ENCODE measurements around the gene TMEM72. TPM values are rescaled to one million over a fixed set of nuclear protein-coding genes. Genes with fewer than 3 reads are reported as not detected.
A peak's percentile ranks its signal among the peaks of the same experiment; 100 is the strongest.

TMEM72 gene
- total RNA-seq, 2 donors from 2014 or later: 14.5 to 17.6 TPM

DNA sequence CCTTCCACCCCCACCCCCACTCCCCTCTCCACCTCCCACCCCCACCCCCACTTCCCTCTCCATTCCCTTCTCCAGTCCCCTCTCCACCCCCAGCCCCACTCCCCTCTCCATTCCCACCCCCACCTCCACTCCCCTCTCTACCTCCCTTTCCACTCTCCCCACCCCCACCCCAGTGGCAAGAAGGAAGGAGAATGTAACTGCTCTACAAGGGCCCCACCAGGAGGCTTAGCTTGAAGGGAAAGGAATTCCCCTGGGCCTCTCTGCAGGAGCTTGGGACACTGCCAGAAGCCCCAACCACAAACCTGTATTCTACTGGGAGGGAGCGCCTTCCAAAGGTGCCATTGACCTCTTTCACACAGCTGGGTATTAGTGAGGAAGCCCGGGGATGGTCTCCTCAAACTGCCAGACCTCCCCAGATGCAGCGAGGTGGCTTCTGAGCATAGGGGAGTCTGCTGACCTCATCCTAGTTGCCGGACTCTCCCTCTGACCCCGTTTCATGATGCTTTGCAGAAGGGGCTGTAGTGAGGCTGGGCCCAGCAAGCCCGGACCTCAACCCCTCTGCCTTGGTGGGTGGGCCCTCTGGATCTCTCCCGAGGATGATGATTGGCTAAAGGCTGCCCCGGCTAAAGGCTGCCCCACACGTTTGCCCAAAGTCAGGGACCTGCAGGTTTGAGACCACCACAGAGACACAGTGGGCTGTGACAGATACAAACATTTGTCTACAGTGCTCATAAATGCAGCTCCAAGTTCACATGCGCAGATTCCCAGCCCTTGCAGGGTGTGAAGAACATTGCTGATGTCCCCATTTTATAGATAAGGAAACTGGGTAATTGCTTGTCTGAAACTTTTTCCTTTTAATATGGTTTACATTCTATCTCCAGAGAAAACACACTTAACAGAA, 64.5 kb downstream of the TMEM72 start:
- H3K27ac ChIP-seq: peak overlapping the region; percentile 70
- intact Hi-C loops (cut with DNase I): loop anchor here (2.0 kb wide), 1 partner anchor 43 kb away; no protein-coding TSS in a partner anchor
- TF ChIP-seq, protein P1, sequence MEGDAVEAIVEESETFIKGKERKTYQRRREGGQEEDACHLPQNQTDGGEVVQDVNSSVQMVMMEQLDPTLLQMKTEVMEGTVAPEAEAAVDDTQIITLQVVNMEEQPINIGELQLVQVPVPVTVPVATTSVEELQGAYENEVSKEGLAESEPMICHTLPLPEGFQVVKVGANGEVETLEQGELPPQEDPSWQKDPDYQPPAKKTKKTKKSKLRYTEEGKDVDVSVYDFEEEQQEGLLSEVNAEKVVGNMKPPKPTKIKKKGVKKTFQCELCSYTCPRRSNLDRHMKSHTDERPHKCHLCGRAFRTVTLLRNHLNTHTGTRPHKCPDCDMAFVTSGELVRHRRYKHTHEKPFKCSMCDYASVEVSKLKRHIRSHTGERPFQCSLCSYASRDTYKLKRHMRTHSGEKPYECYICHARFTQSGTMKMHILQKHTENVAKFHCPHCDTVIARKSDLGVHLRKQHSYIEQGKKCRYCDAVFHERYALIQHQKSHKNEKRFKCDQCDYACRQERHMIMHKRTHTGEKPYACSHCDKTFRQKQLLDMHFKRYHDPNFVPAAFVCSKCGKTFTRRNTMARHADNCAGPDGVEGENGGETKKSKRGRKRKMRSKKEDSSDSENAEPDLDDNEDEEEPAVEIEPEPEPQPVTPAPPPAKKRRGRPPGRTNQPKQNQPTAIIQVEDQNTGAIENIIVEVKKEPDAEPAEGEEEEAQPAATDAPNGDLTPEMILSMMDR (IDR thresholded peaks at IDR 0.05): no peak
- no peak overlapping the region for H3K4me3 ChIP-seq
- H3K4me1 ChIP-seq: peaks cover 13% of the 10 kb centered on the region
- DNase-seq: no peak
- H3K27me3 ChIP-seq: no peaks in the 10 kb centered on the region
- H3K9ac ChIP-seq (ENCODE audit: low read depth in 2 of 2, low read length in 2 of 2): peak overlapping the region in 1 of 2 donors; percentile 55
- no peaks in the 10 kb centered on the region for H3K9me3 ChIP-seq
- H3K36me3 ChIP-seq: no peaks in the 10 kb centered on the region

DNA sequence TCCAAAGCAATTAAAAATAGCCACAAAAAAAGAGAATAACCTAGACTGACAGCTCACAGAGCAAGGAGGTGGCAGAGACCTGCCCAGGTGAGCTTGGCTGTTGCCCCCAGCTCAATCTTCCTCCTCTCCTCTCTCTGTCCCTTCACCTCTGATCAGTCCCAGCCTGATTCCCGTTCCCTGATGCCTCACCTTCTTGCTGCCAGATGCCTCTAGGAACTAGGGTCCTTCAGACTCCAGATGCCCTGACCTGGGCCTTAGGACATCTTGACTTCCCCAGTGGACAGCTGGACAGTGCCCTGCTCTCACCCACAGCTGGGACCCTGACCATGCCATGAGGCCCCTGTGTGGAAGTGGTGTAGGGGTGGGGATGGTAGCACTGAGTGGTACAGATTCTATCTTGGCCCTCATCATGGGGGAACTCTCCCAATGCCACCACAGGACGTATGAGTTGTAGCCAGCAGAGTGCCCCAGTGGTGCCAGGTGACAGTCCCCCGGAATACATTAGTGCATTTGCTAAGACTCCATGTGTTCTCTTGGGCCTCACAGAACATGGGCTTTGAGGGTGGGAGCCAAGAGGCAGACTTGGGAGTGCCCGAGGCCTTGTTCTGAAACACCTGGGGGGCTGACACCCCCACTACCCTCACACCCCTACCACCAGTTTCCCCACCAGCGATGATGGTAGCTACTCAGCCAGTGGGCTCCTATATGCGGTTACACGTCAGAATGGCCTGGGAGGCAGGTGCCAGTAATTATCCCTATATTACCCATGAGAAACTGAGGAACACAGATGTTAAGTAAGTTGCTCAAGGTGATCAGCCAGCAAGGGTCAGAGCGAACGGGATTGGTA, 65.4 kb downstream of the TMEM72 start:
- no peak for DNase-seq

DNA sequence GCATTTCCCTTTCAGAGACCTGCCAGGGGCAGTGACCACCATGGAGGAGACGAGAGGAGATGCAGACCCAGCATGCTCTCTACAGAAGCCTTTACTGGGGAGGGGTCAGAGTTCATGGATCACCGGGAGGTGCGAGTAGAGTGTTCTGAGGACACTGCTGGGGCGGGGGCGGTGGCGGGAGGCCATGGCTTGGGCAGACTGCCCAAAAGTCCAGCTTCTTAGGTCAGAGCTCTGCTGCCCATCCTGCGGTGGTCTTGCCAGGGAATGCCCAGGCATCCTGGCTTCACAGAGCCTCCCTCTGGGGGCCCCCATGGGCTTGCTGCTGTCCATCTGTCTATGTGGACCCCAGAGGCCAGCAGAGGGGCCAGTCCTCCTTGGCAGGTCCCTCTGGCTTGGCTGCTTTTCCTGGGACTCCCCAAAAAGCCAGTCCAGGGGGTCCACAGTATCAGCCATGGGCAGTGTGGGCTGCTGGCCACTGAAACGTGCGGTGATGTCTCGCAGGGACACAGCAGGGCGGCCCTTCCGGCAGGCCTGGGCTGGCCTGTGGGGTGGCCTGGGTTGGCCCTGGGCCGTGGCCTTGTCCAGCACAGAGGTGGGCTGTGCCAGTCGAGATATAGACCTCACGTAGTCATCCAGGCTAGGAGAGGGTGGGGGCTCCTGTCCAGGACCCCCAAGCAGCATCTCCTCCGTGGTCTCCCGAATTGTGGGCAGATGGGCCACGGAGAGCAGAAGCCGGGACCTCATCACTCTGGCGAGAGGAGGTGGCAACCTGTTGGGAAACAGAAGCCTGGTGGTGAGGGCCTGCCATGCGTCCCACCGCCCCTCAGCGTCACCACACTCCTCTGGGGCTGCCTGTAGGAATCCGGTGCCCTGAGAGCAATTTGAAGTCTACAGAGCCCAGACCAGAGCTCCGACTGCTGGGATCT, 66.4 kb downstream of the TMEM72 start:
- TF ChIP-seq, protein P1 (IDR thresholded peaks at IDR 0.05): no peak
- H3K27me3 ChIP-seq: no peaks in the 10 kb centered on the region
- H3K4me1 ChIP-seq: peaks cover 23% of the 10 kb centered on the region
- peak overlapping the region; percentile 39 for H3K4me3 ChIP-seq
- no peaks in the 10 kb centered on the region for H3K9me3 ChIP-seq
- peak overlapping the region; percentile 80 for H3K27ac ChIP-seq
- intact Hi-C loops (cut with DNase I): no loop called here
- DNase-seq: no peak
- H3K9ac ChIP-seq (ENCODE audit: low read depth in 2 of 2, low read length in 2 of 2): peak overlapping the region; percentile 70
- no peaks in the 10 kb centered on the region for H3K36me3 ChIP-seq

More for the DNA sequence above, 65.4 kb downstream of the TMEM72 start:
- Histone ChIP-seq H3K9me3 (no peaks in the 10 kb centered on the region), H3K4me1 (peaks cover 18% of the 10 kb centered on the region), H3K27ac (peak overlapping the region; percentile 9), H3K27me3 (no peaks in the 10 kb centered on the region), H3K36me3 (no peaks in the 10 kb centered on the region), H3K4me3 (peak overlapping the region; percentile 8), H3K9ac (ENCODE audit: low read depth in 2 of 2, low read length in 2 of 2) (peak overlapping the region; percentile 54 to 70)
- TF ChIP-seq, protein P1 (IDR thresholded peaks at IDR 0.05): no peak
- intact Hi-C loops (cut with DNase I): no loop called here

DNA sequence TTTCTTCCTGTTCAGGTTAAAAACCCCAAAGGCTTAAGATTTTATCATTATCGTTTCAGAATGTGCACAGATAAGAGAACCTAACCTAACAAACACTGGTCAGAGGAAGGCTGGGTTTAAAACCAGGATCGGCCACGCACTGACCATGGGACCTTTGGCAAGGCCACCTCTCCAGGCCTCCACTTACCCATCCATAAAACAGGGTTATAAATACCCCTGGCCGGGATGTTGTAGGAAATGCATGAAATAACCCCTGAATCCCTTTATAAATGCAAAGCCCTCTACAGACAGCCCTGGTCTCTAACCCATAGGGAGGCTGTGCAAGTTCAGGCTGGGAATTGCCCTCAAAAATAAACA, 67.1 kb downstream of the TMEM72 start:
- H3K9ac ChIP-seq (ENCODE audit: low read depth in 2 of 2, low read length in 2 of 2): peak overlapping the region; percentile 70
- intact Hi-C loops (cut with DNase I): no loop called here
- peak overlapping the region; percentile 39 for H3K4me3 ChIP-seq
- peaks cover 23% of the 10 kb centered on the region for H3K4me1 ChIP-seq
- H3K36me3 ChIP-seq: no peaks in the 10 kb centered on the region
- no peak for DNase-seq
- H3K27me3 ChIP-seq: no peaks in the 10 kb centered on the region
- H3K9me3 ChIP-seq: no peaks in the 10 kb centered on the region
- TF ChIP-seq, protein P1 (IDR thresholded peaks at IDR 0.05): no peak
- H3K27ac ChIP-seq: peak overlapping the region; percentile 80
